RWPE2 (cell line): ENCODE results near the gene CSNK1A1.
"Not testable (repeated sequence)": the region's sequence is repeated elsewhere in the genome, so short reads cannot be mapped to it uniquely, and the experiment has no call there.

Source experiments
- ATAC-seq: fragments of 200-7000 bp; cut with Tn5 transposase; 3 replicates; pipeline ENCODE4 v1.9.1; 2021; ENCODE audit warnings: low read depth
- DNase-seq: peaks from one replicate; pipeline ENCODE4 v3.0.0-alpha.2; 2020; ENCODE audit warnings: low spot score
- H3K27ac ChIP-seq: fragments of 450-650 bp; 2 replicates; pipeline ENCODE4 v1.5.1; 2017; ENCODE audit warnings: mild to moderate bottlenecking; ENCODE audit not compliant: poor library complexity, severe bottlenecking
- H3K27me3 ChIP-seq: fragments of 250-450 bp; sonication (Bioruptor Pico); 2 replicates; pipeline ENCODE4 v1.5.1; 2021; ENCODE audit warnings: mild to moderate bottlenecking, moderate library complexity; ENCODE audit not compliant: insufficient read depth, poor library complexity, severe bottlenecking
- H3K36me3 ChIP-seq: fragments of 250-450 bp; sonication (Bioruptor Pico); 2 replicates; pipeline ENCODE4 v1.5.1; 2020; ENCODE audit warnings: low read depth, mild to moderate bottlenecking, moderate library complexity
- H3K4me1 ChIP-seq: fragments of 250-450 bp; sonication (Bioruptor Pico); 2 replicates; pipeline ENCODE4 v1.5.1; 2021; ENCODE audit warnings: mild to moderate bottlenecking, moderate library complexity; ENCODE audit not compliant: insufficient read depth, poor library complexity, severe bottlenecking
- H3K4me3 ChIP-seq: fragments of 250-450 bp; sonication (Bioruptor Pico); 2 replicates; pipeline ENCODE4 v1.5.1; 2021; ENCODE audit warnings: mild to moderate bottlenecking, moderate library complexity; ENCODE audit not compliant: severe bottlenecking
- H3K9me3 ChIP-seq: fragments of 250-450 bp; sonication (Bioruptor Pico); 2 replicates; pipeline ENCODE4 v1.5.1; 2021; ENCODE audit warnings: mild to moderate bottlenecking, moderate library complexity; ENCODE audit not compliant: severe bottlenecking
- CTCF ChIP-seq: fragments of 450-650 bp; IDR thresholded peaks from one replicate; pipeline ENCODE4 v1.5.1; 2017; ENCODE audit warnings: mild to moderate bottlenecking, moderate library complexity; ENCODE audit not compliant: poor library complexity, severe bottlenecking

CSNK1A1 gene

DNA sequence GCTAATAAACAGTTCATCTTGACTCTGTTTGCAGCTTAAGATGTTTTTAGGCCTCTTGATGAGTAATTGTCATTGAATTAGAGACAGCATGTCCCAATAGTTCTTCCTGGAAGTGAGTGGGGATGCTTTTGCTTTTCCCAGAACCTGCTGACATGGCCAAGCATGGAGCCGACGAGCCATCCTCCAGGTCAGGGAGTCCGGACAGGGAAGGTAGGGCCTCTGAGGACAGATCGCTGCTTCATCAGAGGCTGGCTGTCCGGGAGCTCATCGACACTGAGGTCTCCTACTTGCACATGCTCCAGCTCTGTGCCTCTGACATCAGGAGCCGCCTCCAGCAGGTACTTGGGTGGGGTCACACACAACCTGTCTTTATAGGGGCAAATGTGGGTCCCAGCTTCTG is 46.4 kb upstream of the CSNK1A1 start:
- no peak for TF ChIP-seq CTCF
- Histone ChIP-seq H3K9me3 (no peaks in the 10 kb centered on the region), H3K36me3 (no peaks in the 10 kb centered on the region), H3K27me3 (no peaks in the 10 kb centered on the region), H3K4me3 (no peak overlapping the region), H3K4me1 (no peaks in the 10 kb centered on the region), H3K27ac (no peak overlapping the region)
- DNase-seq = no peak
- no peak for ATAC-seq

DNA sequence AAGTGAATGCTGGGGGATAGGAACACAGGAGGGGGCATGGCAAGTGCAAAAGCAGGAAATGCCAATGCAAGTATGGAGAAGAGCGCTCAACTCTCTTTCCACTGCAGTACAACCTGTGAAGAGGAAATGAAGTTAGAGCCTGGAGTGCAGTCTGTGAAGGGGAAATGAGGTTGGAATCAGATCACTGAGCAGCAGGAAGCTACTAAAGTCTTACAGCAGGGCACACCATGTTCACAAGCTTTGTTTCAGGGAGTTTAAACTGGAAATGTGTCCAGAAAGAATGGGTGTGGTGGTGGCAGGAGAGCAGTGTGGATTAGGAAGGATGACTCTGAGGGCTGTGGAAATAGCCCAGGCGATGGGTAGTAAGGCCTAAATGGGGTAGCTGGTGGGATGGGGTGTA is 45.5 kb upstream of the CSNK1A1 start:
- no peak for TF ChIP-seq CTCF
- H3K4me1 ChIP-seq = no peaks in the 10 kb centered on the region
- ATAC-seq (no peak), DNase-seq (no peak)
- H3K36me3 ChIP-seq = no peaks in the 10 kb centered on the region
- no peak overlapping the region for H3K4me3 ChIP-seq
- no peak overlapping the region for H3K27ac ChIP-seq
- H3K9me3 ChIP-seq = no peaks in the 10 kb centered on the region
- H3K27me3 ChIP-seq = no peaks in the 10 kb centered on the region

- H3K27ac ChIP-seq, H3K9me3 ChIP-seq, DNase-seq, H3K4me3 ChIP-seq, H3K27me3 ChIP-seq, H3K4me1 ChIP-seq, H3K36me3 ChIP-seq: not testable (repeated sequence)
- ATAC-seq = peak; percentile 55; the same call in 2 of the 3 replicates
Observed at GRCh38 chr5:149595105-149595504, 43.9 kb upstream of the CSNK1A1 start.

GRCh38 chr5:149594206-149594895 is 43.1 kb upstream of the CSNK1A1 start:
- Histone ChIP-seq H3K9me3 (no peaks in the 10 kb centered on the region), H3K4me1 (no peaks in the 10 kb centered on the region), H3K36me3 (no peaks in the 10 kb centered on the region), H3K27me3 (no peaks in the 10 kb centered on the region), H3K4me3 (no peak overlapping the region), H3K27ac (no peak overlapping the region)
- DNase-seq (no peak), ATAC-seq (no peak)
- no peak for TF ChIP-seq CTCF

DNA sequence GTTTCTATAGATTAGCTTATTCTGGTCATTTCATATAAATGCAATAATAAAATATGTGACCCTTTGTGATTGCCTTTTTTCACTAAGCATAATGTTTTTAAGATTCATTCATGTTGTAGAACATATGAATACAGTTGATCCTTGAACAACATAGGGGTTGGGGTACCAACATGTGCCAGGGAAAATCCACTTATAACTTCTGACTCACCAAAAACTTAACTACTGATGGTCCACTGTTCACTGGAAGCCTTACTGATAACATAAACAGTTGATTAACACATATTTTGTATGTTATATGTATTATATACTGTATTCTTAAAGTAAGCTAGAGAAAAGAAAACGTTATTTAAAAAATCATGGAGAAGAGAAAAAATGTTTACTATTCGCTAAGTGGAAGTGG is 42.1 kb upstream of the CSNK1A1 start:
- Histone ChIP-seq H3K4me1 (no peaks in the 10 kb centered on the region), H3K27me3 (no peaks in the 10 kb centered on the region), H3K36me3 (no peaks in the 10 kb centered on the region), H3K9me3 (no peaks in the 10 kb centered on the region), H3K27ac (no peak overlapping the region), H3K4me3 (no peak overlapping the region)
- no peak for DNase-seq
- TF ChIP-seq CTCF = no peak
- ATAC-seq = no peak
